Hepatocyte (in vitro differentiated cells): ENCODE results near the gene CLK2.

ENCODE experiments used
- EZH2phosphoT487 ChIP-seq: fragments of 200-600 bp; sonication (generic); IDR thresholded peaks from one replicate; pipeline ENCODE4 v1.6.1; 2018; ENCODE audit warnings: antibody characterized with exemption, mild to moderate bottlenecking, low read depth, moderate library complexity; ENCODE audit not compliant: unreplicated experiment, severe bottlenecking
- TF ChIP-seq, protein P1 (sequence below): fragments of 200-600 bp; sonication (generic); IDR thresholded peaks from 2 replicates; pipeline ENCODE4 v1.5.1; 2016; ENCODE audit warnings: antibody characterized with exemption, mild to moderate bottlenecking; ENCODE audit not compliant: poor library complexity

DNA sequence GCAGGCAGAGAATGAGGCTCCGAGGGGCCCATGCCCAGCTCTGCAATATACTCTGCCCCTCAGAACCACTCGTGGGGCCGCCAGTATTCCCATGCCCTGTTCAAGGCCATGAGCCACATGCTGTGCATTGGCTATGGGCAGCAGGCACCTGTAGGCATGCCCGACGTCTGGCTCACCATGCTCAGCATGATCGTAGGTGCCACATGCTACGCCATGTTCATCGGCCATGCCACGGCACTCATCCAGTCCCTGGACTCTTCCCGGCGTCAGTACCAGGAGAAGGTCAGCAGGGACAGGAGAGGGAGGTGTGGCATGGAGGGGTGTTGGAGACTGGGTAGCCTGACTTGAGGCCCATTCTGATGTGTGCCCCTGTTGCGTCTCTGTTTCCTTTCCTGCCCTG is 11.2 kb upstream of the CLK2 start:
- TF ChIP-seq, protein P1, sequence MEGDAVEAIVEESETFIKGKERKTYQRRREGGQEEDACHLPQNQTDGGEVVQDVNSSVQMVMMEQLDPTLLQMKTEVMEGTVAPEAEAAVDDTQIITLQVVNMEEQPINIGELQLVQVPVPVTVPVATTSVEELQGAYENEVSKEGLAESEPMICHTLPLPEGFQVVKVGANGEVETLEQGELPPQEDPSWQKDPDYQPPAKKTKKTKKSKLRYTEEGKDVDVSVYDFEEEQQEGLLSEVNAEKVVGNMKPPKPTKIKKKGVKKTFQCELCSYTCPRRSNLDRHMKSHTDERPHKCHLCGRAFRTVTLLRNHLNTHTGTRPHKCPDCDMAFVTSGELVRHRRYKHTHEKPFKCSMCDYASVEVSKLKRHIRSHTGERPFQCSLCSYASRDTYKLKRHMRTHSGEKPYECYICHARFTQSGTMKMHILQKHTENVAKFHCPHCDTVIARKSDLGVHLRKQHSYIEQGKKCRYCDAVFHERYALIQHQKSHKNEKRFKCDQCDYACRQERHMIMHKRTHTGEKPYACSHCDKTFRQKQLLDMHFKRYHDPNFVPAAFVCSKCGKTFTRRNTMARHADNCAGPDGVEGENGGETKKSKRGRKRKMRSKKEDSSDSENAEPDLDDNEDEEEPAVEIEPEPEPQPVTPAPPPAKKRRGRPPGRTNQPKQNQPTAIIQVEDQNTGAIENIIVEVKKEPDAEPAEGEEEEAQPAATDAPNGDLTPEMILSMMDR = no peak
- TF ChIP-seq EZH2phosphoT487 = no peak
